ENCODE data around the gene PSD4.

PSD4 gene

GRCh38 chr2:113173542-113174375, at the start of gene PSD4:
TSS of gene PSD4 (plus strand) at chr2:113173971. CDS start at chr2:113182457, 8,486 bp downstream.
- TF ChIP-seq CTCF (IDR thresholded peaks at IDR 0.05): no peak

DNA sequence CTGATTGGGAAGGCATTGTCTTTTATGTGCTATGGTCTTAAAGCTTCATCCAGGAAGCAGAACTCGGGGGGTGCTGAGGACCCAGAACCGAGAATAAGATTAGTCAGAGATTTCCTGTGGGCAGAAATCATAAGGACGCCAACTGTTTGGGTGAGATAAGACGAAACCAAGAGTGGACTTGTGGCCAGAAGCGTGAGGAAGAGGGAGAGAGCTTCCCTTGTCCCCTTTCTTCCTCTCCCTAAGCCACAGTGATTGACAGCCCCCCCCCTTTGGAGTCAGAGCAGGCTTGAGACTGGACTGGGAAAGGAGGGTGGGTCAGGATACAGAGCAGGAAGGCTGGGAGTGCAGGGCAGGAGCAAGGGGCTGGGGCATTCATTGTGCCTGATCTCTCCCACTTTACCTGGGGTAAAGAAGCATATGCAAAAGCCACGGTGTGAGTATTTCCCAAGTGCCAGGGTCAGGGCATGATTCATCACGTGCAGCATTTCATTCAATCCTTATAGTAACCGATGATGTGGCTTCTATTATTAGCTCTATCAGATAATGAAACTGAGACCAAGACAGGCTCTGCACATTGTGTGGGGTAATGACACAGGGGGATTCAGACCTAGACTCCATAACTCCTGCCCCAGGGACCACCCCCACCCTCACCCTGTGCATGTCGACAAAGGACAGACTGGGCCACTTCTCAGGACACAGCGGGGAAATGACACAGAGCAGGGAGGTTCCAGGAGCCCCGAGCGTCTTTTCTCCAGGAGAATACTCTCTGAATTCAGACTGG, 49.4 kb upstream of the PSD4 start:
- no peak for TF ChIP-seq CTCF (IDR thresholded peaks at IDR 0.05)

GRCh38 chr2:113124984-113125855, 48.6 kb upstream of the PSD4 start:
- TF ChIP-seq CTCF (IDR thresholded peaks at IDR 0.05): no peak

DNA sequence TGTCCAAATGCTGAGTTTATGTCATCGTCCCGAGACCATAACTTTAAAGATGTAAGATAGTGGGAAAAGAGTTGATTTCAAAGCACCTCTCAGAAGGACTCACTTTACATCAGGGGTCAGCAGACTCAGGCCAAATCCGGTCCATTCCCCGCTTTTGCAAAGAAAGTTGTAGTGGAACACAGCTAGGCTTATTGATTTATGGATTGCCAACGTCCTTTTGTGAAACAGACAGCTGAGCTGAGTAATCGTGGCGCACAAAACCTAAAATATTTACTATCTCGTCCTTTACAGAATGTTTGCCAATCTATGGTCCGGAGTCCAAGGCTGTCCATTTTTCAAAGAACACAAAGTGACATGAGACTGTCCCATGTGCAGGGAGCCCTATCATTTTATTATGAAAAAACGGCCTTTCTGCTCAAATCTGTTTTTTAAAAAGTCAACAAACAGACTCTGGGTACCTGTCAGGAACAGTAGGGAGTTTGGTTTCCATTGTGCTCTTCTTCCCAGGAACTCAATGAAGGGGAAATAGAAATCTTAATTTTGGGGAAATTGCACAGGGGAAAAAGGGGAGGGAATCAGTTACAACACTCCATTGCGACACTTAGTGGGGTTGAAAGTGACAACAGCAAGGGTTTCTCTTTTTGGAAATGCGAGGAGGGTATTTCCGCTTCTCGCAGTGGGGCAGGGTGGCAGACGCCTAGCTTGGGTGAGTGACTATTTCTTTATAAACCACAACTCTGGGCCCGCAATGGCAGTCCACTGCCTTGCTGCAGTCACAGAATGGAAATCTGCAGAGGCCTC, 46.7 kb upstream of the PSD4 start, which contains the start of gene IL1RN:
TSS of gene IL1RN (plus strand) at position 754 of the 801 bp plus-strand sequence. CDS start at position 781, 27 bp downstream.
- TF ChIP-seq CTCF (IDR thresholded peaks at IDR 0.05): no peak

DNA sequence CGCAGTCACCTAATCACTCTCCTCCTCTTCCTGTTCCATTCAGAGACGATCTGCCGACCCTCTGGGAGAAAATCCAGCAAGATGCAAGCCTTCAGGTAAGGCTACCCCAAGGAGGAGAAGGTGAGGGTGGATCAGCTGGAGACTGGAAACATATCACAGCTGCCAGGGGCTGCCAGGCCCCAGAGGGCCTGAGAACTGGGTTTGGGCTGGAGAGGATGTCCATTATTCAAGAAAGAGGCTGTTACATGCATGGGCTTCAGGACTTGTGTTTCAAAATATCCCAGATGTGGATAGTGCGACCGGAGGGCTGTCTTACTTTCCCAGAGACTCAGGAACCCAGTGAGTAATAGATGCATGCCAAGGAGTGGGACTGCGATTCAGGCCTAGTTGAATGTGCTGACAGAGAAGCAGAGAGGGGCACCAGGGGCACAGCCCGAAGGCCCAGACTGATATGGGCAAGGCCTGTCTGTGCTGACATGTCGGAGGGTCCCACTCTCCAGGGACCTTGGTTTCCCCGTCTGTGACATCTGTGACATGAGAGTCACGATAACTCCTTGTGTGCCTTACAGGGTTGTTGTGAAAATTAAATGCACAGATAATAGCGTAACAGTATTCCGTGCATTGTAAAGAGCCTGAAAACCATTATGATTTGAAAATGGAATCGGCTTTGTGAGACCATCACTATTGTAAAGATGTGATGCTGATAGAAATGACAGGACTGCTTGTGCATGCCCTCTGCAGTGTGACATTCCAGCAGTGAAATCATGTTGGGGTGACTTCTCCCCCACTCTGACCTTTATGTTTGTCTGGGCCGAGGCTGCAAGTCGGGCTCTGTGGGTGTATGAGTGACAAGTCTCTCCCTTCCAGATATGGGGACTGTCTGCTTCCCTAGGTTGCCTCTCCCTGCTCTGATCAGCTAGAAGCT, 45.9 kb upstream of the PSD4 start:
- TF ChIP-seq CTCF (IDR thresholded peaks at IDR 0.05): no peak

DNA sequence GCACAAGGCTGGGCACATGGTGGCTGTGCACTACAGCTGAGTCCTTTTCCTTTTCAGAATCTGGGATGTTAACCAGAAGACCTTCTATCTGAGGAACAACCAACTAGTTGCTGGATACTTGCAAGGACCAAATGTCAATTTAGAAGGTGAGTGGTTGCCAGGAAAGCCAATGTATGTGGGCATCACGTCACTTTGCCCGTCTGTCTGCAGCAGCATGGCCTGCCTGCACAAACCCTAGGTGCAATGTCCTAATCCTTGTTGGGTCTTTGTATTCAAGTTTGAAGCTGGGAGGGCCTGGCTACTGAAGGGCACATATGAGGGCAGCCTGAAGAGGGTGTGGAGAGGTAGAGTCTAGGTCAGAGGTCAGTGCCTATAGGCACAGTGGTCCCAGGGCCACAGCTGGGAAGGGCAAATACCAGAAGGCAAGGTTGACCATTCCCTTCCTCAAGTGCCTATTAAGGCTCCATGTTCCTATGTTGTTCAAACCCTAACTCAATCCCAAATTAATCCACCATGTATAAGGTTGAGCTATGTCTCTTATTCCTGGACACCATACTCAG, 44.2 kb upstream of the PSD4 start:
- TF ChIP-seq CTCF (IDR thresholded peaks at IDR 0.05): no peak

Measured in LNCAP (cell line).